HG02840 (cell line): ENCODE measurements around the gene LSM4.

ENCODE experiments used
- ATAC-seq: cut with Tn5 transposase; IDR thresholded peaks from one replicate; pipeline ENCODE4 v1.9.1; 2021; ENCODE audit warnings: mild to moderate bottlenecking, moderate library complexity, moderate number of reproducible peaks; ENCODE audit not compliant: unreplicated experiment, low FRiP score

Gene LSM4

GRCh38 chr19:18294467-18294864 is 28.4 kb downstream of the LSM4 start:
- ATAC-seq = no peak

- ATAC-seq = no peak
These were observed 29.0 kb downstream of the LSM4 start for GRCh38 chr19:18293642-18294466.

- no peak for ATAC-seq
These were observed 29.9 kb downstream of the LSM4 start for GRCh38 chr19:18292810-18293641.

GRCh38 chr19:18292462-18292809 is 30.4 kb downstream of the LSM4 start:
- ATAC-seq = no peak

GRCh38 chr19:18291590-18292461 is 31.1 kb downstream of the LSM4 start:
- ATAC-seq = no peak

GRCh38 chr19:18291019-18291524 is 31.8 kb downstream of the LSM4 start:
- no peak for ATAC-seq

GRCh38 chr19:18290302-18291018 is 32.4 kb downstream of the LSM4 start:
- ATAC-seq = no peak

GRCh38 chr19:18289471-18290301 is 33.2 kb downstream of the LSM4 start:
- ATAC-seq = no peak

- ATAC-seq = no peak
These were observed 34.8 kb downstream of the LSM4 start for GRCh38 chr19:18287836-18288772.

GRCh38 chr19:18286973-18287635 is 35.8 kb downstream of the LSM4 start:
- no peak for ATAC-seq

- no peak for ATAC-seq
These were observed 38.0 kb downstream of the LSM4 start for GRCh38 chr19:18284712-18285360.

- no peak for ATAC-seq
These were observed 39.5 kb downstream of the LSM4 start for GRCh38 chr19:18283338-18283737.

GRCh38 chr19:18282788-18283141 is 40.1 kb downstream of the LSM4 start:
- no peak for ATAC-seq

GRCh38 chr19:18282021-18282787 is 40.7 kb downstream of the LSM4 start:
- ATAC-seq = no peak

GRCh38 chr19:18281082-18282020 is 41.5 kb downstream of the LSM4 start, which contains the start of gene JUND:
JUND (minus strand) TSS chr19:18281622; CDS start chr19:18281484, 138 bp downstream.
- ATAC-seq = peak; percentile 66
